ENCODE data around the gene TMEM79. TPM values are rescaled to one million over a fixed set of nuclear protein-coding genes. Genes with fewer than 3 reads are reported as not detected.

Gene TMEM79
- total RNA-seq, 1 donor = 0.86 TPM

DNA sequence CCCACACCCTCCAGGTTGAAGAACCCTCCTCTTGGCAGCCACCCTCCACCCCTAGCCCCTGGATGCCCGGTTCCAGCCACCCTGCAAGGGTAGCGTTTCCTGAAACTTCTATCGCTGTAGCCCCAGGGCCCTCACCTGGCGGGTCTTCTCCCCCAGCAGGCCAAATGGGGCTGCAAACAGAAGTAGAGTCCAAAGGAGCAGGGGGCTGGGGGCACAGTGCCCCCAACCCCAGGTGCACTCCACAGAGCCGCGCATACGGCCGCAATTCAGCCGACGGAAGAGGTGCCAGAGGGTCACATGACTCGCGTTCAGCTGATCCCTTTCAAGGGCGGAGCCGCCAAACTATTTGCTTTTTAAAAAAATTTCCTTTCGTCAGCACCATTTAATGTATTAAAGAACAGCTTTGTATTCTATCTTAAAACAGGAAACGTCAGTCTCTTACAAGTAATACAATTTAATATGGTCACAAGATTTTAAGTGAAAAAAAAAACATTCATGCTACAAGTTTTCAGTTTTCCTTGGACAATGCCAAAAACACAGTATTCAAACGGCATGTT is 11.3 kb downstream of the TMEM79 start, which contains the start of gene GLMP:
Gene GLMP (minus strand): TSS at position 289 of the 557 bp plus-strand sequence. CDS start 34 bp downstream, at position 255.
- H3K4me3 ChIP-seq (ENCODE audit: low read depth, low read length) = peak within 1 kb of the TSS; percentile 97
- TF ChIP-seq, protein P1, sequence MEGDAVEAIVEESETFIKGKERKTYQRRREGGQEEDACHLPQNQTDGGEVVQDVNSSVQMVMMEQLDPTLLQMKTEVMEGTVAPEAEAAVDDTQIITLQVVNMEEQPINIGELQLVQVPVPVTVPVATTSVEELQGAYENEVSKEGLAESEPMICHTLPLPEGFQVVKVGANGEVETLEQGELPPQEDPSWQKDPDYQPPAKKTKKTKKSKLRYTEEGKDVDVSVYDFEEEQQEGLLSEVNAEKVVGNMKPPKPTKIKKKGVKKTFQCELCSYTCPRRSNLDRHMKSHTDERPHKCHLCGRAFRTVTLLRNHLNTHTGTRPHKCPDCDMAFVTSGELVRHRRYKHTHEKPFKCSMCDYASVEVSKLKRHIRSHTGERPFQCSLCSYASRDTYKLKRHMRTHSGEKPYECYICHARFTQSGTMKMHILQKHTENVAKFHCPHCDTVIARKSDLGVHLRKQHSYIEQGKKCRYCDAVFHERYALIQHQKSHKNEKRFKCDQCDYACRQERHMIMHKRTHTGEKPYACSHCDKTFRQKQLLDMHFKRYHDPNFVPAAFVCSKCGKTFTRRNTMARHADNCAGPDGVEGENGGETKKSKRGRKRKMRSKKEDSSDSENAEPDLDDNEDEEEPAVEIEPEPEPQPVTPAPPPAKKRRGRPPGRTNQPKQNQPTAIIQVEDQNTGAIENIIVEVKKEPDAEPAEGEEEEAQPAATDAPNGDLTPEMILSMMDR (IDR thresholded peaks at IDR 0.05; ENCODE audit: insufficient read depth, low read depth, low read length) = no peak
- peak; percentile 67 for DNase-seq (ENCODE audit: low read depth)

DNA sequence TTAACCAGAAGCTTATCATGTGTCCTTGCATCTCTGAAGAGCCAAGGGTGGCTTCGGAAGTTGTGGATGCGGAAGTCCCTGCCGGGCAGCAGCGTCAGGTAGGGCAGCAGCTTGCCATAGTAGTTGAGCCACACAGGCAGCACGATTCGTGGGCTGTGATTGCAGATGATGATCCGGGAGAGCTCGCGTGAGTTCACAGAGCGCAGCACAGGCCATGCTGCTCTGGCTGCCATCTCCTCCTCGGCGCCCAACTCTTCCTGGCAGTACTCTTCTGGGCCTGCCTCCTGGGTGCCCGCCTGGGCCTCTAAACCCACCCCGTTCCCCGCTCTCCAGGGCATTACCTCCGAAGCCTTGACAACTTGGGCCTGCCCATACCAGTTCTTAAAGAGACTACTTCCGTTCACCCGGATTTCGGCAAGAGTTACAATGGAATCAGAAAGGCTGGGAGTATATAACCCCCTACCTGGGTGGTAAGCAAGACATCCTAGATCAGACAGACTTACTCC is 14.8 kb downstream of the TMEM79 start, which contains the start of gene VHLL:
Gene VHLL (minus strand): TSS at position 456 of the 506 bp plus-strand sequence. CDS start 118 bp downstream, at position 338.
- TF ChIP-seq, protein P1 (IDR thresholded peaks at IDR 0.05; ENCODE audit: insufficient read depth, low read depth, low read length) = no peak
- no peak for DNase-seq (ENCODE audit: low read depth)
- H3K4me3 ChIP-seq (ENCODE audit: low read depth, low read length) = no peak within 1 kb of the TSS

DNA sequence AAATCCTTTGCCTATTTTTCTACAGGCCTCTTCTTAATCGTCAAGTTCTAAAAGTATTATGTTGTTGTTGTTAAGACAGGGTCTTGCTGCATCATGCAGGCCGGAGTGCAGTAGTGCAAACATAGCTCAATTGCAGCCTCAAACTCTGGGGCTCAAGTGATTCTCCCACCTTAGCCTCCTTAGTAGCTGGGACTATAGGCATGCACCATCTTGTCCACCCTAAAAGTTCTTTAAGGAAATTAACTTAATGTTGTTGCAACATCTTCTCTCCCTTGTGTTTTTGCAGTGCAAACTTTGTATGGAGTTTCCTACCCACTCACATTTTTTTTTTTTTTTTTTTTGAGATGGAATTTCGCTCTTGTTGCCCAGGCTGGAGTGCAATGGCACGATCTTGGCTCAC is 19.1 kb downstream of the TMEM79 start:
- TF ChIP-seq, protein P1 (IDR thresholded peaks at IDR 0.05; ENCODE audit: insufficient read depth, low read depth, low read length) = no peak
- no peak overlapping the region for H3K4me3 ChIP-seq (ENCODE audit: low read depth, low read length)
- no peak for DNase-seq (ENCODE audit: low read depth)

DNA sequence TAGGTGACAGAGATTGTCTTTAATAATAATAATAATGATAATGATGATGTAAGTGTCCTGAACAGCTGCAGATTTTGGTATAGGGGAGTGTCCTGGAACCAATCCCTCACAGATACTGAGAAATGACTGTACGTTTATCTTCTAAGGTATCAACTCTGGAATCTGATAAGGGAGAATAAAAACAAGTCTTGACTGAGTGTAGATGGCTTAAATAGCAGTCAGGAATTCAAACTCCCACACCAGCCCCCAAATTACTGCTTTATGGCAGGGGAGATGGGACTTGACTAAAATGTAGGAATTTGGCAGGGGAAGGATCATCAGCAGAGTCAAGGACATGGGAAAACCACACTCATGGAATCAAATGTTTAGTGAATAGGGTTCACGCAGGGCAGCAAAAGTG is 21.1 kb downstream of the TMEM79 start:
- no peak for DNase-seq (ENCODE audit: low read depth)
- TF ChIP-seq, protein P1 (IDR thresholded peaks at IDR 0.05; ENCODE audit: insufficient read depth, low read depth, low read length) = no peak
- H3K4me3 ChIP-seq (ENCODE audit: low read depth, low read length) = no peak overlapping the region

DNA sequence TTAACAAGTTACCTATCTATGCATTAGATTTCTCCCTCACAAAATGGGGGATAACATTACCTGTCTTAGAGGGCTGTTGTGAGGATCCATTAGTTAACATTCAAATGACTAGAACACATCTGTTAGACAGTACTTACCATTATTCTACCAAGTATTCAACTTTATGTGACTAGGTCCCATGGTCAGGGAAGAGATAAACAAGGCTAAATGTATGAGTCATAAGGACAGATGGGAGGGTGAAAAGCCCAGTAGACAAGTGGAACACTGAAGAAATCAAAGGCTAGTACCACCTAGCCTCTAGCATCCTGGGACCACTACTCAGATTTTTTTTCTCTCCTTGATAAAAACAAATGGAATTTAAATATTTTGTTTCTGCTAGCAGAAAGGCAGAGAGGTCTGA is 24.0 kb downstream of the TMEM79 start:
- DNase-seq (ENCODE audit: low read depth) = peak; percentile 74
- TF ChIP-seq, protein P1 (IDR thresholded peaks at IDR 0.05; ENCODE audit: insufficient read depth, low read depth, low read length) = no peak
- H3K4me3 ChIP-seq (ENCODE audit: low read depth, low read length) = no peak overlapping the region

DNA sequence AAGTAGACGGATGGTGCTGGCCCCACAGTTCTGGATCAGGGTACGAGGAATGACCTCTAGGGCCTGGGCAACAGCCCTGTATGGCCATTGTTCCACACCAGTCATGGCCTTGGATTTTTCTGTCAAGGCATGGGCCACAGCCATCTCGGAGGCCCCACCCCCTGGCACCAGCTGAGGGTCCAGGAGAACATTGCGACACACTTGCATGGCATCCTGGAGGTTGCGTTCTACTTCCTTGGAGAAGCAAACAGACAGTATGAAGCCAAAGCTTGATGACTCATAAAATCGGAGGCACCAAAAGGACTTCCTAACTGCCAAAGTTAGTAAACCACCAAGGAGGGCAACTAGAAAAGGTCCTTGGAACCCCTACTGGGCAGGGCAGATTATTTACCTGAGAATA is 26.8 kb downstream of the TMEM79 start:
- TF ChIP-seq, protein P1 (IDR thresholded peaks at IDR 0.05; ENCODE audit: insufficient read depth, low read depth, low read length) = no peak
- DNase-seq (ENCODE audit: low read depth) = peak; percentile 26
- H3K4me3 ChIP-seq (ENCODE audit: low read depth, low read length) = no peak overlapping the region

Data from fibroblast of villous mesenchyme (primary cell).